ELR (cell line): ENCODE measurements around the gene GRB7.
A peak's percentile ranks its signal among the peaks of the same experiment; 100 is the strongest.
"Not testable (repeated sequence)": the region's sequence is repeated elsewhere in the genome, so short reads cannot be mapped to it uniquely, and the experiment has no call there.

Source experiments
- DNase-seq: peaks from one replicate; pipeline ENCODE4 v3.0.0-alpha.2; 2015; ENCODE audit warnings: low read depth

Gene GRB7

DNA sequence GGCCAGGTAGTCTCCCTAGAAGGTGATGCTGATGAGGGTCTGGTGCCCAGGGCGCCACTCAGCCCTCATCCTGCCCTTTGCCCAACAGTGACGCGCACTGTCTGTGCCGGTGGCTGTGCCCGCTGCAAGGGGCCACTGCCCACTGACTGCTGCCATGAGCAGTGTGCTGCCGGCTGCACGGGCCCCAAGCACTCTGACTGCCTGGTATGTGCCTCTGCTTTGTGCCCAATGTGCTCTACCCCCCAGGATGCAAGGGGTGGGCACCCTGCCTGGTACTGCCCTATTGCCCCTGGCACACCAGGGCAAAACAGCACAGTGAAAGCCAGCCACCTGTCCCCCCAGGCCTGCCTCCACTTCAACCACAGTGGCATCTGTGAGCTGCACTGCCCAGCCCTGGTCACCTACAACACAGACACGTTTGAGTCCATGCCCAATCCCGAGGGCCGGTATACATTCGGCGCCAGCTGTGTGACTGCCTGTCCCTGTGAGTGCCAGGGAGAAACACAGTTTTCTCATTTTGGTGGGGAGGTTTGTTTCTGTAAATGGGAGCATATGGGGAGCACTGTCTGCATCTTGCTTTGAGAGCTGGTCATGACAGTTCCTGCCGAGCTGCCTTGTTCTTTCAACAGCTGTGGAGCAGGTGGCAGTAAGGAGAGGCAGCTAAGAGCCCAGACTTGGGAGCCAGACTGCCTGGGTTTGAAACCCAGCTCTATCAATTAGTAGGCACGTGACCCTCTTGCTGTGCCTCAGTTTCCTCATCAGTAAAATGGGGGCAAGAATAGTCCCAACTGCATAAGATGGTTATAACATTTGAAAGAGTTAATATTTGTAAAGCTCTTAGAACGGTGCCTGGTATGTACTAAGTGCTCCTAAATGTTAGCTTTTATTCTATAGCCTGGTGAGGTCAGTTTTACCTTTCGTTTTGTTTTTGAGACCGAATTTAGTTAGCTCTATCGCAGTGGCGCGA, 27.5 kb upstream of the GRB7 start:
- no peak for DNase-seq

DNA sequence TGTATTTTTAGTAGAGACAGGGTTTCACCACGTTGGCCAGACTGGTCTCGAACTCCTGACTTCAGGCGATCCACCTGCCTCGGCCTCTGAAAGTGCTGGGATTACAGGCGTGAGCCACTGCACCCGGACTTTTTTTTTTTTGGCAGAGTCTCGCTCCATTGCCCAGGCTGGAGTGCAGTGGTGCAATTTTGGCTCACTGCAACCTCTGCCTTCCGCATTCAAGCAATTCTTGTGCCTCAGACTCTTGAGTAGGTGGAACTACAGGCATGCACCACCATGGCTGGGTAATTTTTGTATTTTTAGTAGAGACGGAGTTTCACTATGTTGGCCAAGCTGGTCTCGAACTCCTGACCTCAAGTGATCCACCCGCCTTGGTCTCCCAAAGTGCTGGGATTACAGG, 26.7 kb upstream of the GRB7 start:
- not testable (repeated sequence) for DNase-seq

DNA sequence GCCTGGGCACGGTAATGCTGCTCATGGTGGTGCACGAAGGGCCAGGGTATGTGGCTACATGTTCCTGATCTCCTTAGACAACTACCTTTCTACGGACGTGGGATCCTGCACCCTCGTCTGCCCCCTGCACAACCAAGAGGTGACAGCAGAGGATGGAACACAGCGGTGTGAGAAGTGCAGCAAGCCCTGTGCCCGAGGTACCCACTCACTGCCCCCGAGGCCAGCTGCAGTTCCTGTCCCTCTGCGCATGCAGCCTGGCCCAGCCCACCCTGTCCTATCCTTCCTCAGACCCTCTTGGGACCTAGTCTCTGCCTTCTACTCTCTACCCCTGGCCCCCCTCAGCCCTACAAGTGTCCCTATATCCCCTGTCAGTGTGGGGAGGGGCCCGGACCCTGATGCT, 25.9 kb upstream of the GRB7 start:
- no peak for DNase-seq

DNA sequence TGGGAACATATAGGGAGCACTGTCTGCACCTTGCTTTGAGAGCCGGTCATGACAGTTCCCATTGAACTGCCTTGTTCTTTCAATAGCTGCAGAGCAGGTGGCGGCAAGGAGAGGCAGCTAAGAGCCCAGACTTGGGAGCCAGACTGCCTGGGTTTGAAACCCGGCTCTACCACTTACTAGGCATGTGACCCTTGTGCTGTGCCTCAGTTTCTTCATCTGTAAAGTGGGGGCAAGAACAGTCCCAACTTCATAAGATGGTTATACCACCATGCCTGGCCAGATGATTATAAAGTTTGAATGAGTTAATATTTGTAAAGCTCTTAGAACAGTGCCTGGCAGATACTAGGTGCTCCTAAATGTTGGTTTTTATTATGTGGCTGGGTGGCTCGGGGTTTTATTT, 23.5 kb upstream of the GRB7 start:
- DNase-seq: no peak

DNA sequence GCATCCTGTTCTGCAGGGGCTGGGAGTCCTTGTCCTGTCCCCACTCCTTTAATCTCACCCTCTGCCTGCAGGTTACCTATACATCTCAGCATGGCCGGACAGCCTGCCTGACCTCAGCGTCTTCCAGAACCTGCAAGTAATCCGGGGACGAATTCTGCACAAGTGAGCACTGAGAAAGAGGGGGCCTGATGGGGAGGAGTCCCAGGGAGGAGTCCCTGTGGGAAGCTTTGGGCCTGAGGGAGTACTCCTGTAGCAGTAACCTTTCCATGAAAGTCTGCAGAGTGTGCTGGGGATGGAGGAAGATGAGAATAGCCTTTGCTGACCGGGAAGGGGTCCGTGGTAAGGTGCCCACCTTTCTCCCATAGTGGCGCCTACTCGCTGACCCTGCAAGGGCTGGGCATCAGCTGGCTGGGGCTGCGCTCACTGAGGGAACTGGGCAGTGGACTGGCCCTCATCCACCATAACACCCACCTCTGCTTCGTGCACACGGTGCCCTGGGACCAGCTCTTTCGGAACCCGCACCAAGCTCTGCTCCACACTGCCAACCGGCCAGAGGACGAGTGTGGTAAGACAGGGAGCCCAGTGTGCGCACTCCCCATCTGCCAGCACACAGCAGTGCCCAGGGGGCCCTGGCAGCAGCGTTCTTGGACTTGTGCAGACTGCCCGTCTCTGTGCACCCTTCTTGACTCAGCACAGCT, 22.2 kb upstream of the GRB7 start:
- DNase-seq: no peak

DNA sequence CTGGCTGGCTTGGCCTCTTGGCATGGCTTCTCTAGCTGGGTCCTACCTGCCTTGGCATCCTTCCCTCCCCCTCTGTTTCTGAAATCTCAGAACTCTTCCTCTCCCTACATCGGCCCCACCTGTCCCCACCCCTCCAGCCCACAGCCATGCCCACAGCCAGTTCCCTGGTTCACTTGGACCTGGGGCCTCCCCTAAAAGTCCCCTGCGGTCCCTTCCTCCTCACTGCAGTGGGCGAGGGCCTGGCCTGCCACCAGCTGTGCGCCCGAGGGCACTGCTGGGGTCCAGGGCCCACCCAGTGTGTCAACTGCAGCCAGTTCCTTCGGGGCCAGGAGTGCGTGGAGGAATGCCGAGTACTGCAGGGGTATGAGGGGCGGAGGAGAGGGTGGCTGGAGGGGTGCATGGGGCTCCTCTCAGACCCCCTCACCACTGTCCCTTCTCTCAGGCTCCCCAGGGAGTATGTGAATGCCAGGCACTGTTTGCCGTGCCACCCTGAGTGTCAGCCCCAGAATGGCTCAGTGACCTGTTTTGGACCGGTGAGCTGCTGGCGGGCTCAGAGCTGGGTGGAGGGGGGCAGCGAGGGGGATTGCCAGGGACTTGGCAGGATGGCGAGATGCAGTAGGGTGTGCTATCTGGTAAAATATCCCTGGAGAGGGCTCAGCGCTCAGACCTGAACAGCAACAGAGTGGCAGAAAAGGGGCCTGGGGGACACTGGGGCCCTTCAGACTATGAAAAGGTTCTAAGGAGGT, 21.5 kb upstream of the GRB7 start:
- DNase-seq: no peak

DNA sequence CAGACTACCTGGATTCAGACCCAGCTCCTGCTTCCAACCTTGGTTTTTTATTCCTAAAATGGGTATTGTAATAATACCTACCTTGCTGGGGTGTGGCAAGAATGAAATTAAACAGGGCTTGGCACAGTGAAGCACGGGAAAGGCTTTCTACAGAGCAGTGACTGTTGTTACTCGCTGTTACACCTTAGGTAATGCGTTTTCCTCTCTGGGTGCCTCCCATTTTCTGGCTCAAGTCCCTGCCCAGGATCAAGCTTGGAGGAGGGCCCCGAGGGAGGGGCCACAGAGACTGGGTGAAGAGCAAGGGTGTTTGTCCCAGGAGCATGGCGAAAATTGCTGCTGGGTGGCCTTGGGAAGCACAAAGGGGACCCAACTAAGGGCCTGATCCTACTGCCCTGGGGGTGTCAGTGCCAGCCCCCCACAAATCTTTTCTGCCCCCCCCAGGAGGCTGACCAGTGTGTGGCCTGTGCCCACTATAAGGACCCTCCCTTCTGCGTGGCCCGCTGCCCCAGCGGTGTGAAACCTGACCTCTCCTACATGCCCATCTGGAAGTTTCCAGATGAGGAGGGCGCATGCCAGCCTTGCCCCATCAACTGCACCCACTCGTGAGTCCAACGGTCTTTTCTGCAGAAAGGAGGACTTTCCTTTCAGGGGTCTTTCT, 20.7 kb upstream of the GRB7 start:
- no peak for DNase-seq

DNA sequence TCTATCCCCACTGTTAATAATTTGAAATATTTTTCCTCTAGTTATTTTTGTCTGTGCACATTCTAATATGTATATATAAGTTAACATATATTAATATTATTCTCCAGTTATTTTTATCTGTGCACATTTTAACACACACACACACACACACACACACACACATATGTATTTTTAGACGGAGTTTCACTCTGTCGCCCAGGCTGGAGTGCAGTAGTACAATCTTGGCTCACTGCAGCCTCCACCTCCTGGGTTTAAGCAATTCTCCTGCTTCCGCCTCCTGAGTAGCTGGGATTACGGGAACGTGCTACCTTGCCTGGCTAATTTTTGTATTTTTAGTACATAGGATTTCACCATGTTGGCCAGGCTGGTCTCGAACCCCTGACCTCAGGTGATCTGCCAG, 20.1 kb upstream of the GRB7 start:
- DNase-seq: no peak

DNA sequence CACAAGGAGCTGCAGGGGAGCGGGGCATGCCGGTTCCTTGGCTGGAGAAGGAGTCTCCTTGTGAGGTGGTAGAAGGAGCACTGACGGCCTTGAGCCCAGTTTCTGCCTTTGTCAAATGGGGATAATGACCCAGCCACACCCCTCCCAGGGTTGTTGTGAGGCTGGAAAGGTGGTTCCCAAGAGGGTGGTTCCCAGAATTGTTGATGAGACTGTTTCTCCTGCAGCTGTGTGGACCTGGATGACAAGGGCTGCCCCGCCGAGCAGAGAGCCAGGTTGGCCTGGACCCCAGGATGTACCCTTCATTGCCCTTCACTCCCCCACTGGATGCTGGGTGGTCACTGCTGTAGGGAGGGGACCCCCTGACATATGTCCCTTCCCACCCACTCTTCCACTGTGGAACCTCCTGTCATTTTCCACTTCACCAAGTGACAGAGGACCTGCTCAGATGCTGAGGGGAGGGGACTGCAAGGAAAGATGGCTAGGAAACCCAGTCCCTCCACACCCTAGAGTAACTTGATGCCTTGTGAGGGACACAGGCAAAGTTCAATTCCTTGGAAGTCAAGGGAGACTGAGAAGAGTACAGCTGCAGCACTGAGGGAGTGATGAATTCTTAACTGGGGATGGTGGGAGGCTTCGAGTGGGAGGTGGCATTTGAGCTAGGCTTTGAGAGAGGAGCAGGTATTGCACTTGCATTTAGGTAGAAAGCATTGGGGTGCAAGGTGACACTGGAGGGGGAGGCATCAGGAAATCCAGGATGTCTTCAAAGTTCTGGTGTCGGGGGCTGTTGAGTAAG, 18.0 kb upstream of the GRB7 start:
- no peak for DNase-seq

DNA sequence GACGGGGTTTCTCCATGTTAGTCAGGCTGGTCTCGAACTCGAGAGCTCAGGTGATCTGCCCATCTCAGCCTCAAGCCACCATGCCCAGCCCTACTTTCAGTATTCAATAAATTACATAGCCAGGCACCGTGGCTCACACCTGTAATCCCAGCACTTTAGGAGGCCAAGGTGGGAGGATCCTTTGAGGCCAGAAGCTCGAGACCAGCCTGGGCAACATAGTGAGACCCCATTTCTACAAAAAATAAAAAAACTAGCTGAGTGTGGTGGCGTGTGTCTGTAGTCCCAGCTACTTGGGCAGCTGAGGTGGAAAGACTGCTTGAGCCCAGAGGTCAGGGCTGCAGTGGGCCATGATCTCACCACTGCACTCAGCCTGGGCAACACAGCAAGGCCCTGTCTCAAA, 15.6 kb upstream of the GRB7 start:
- DNase-seq: no peak

DNA sequence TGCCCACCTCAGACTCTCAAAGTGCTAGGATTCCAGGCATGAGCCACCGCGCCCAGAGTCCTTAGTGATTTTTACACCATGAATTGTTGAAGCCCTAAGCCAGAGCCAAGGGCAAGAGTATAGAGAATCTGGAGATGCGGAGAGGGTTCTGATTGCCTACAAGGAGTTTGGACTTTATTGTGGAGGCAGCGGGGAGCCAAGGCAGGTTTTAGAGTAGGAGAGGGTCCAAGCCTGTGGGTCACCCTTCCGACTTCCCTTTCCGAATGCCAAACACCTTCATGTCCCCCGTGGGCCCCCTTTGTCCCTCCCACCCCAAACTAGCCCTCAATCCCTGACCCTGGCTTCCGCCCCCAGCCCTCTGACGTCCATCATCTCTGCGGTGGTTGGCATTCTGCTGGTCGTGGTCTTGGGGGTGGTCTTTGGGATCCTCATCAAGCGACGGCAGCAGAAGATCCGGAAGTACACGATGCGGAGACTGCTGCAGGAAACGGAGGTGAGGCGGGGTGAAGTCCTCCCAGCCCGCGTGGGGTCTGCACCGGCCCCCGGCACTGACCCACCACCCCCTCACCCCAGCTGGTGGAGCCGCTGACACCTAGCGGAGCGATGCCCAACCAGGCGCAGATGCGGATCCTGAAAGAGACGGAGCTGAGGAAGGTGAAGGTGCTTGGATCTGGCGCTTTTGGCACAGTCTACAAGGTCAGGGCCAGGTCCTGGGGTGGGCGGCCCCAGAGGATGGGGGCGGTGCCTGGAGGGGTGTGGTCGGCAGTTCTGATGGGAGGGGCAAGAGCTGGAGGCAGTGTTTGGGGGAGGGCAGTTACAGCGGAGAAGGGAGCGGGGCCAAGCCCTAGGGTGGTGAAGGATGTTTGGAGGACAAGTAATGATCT, 14.5 kb upstream of the GRB7 start:
- DNase-seq: peak; percentile 17

DNA sequence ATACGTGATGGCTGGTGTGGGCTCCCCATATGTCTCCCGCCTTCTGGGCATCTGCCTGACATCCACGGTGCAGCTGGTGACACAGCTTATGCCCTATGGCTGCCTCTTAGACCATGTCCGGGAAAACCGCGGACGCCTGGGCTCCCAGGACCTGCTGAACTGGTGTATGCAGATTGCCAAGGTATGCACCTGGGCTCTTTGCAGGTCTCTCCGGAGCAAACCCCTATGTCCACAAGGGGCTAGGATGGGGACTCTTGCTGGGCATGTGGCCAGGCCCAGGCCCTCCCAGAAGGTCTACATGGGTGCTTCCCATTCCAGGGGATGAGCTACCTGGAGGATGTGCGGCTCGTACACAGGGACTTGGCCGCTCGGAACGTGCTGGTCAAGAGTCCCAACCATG, 13.0 kb upstream of the GRB7 start:
- DNase-seq: no peak

DNA sequence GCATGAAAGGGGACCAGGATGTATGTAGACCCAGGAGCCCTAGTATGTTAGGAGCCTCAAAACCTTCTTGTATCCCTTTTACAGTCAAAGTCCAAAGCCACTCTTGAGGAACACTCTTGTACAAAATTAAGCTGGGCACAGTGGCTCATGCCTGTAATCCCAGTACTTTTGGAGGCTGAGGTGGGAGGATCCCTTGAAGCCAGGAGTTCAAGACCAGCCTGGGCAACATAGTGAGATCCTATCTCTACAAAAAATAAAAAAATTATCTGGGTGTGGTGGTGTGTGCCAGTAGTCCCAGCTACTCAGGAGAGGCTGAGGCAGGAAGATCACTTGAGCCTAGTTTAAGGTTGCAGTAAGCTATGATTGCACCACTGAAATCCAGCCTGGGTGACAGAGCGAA, 11.8 kb upstream of the GRB7 start:
- not testable (repeated sequence) for DNase-seq

DNA sequence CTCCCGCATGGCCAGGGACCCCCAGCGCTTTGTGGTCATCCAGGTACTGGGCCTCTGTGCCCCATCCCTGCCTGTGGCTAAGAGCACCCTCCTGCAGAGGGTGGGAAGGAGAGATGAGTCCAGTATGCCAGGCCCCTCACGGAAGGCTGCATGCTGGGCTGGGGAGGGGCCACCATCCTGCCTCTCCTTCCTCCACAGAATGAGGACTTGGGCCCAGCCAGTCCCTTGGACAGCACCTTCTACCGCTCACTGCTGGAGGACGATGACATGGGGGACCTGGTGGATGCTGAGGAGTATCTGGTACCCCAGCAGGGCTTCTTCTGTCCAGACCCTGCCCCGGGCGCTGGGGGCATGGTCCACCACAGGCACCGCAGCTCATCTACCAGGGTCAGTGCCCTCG, 11.1 kb upstream of the GRB7 start:
- DNase-seq: no peak

DNA sequence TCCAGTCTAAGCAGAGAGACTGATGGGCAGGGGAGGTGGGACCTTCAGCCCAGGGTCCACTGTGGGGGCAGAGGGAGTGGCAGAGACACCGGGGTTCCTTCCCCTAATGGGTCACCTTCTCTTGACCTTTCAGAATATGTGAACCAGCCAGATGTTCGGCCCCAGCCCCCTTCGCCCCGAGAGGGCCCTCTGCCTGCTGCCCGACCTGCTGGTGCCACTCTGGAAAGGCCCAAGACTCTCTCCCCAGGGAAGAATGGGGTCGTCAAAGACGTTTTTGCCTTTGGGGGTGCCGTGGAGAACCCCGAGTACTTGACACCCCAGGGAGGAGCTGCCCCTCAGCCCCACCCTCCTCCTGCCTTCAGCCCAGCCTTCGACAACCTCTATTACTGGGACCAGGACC, 10.2 kb upstream of the GRB7 start:
- DNase-seq: no peak

DNA sequence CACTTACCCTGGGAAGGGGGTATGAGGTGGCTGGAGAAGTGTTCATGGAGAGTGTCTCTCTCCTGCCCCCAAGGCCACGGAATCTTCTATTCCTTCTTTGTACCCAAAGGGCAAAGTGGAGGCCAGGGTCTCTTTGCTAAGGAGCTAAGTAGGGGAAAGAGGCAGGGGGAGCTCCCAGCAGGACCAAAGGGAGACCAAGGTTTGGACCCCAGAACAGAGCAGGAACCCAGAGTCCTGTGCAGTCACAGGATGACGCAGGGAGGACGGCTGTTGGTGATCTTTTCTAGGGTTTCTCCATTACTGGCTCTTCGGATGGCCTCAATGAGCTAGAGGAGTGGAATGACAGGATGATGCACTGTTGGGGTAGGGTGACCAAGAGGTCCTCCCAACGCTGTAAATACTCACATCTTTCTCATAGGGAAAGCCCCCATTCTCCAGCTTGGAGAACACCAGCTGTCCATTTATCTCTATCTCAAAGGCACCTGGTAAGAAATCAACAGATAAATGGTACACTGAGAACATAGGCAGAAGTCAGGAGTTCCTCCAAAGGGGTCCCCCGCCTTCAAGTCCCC, 8.4 kb upstream of the GRB7 start:
- DNase-seq: peak; percentile 37

DNA sequence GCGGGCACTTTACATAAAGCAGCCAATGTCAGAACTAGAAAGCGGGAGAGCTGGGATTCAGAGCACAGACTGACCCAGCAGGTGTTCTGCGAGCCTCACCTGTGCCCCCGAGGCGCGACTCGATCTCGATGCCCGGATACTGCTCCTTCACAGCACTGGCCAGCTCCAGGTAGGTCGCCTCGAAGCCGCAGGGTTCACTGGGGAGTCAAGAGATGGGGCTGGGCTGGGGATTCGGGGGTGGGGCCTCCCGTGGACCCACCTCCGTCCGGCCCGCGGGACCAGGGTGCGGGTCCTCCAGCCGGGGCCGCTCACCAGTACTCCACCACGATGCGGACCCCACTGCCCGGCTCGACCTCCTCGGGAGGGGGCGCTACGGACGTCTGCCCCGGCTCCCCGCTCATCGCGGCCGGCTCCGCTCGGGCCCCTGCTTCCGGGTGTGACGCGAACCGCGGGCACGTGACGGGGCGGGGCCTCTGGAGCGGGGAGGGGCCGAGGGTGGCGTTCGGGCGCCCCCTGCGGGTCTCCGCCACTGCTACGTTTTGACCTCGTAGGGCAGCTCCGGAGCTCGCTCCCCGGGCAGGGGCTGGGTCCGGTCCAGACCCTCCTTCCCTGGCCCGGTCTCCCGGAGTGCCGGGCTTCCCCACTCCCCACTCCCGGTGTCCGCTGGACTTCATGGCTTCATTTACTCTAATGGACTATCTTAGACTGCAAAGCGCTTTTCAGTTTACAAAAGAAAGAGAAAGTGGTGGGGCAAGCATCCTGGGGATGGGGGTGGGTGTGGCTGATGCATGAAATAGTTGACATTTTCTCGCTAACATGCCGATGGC, 7.4 kb upstream of the GRB7 start, which contains the start of gene MIEN1:
Gene MIEN1 (minus strand): TSS at position 438 of the 827 bp plus-strand sequence. CDS start 37 bp downstream, at position 401.
- DNase-seq: peak; percentile 88

DNA sequence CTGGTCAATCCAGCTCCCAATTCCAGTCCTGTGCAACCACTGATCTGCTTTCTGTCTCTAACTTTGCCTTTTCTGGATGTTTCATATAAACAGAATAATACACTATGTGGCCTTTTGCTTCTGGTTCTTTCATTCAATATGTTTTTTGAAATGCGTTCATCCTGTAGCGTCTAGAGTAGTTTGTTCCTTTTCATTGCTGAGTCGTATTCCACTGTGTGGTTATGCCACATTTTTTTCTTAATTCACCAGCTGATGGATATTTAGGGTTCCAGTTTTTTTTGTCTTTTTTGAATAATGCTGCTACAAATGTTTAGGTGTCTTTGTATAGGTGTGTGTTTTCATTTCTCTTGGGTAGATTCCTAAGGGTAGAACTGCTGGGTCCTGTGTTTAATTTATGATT, 5.2 kb upstream of the GRB7 start:
- no peak for DNase-seq

DNA sequence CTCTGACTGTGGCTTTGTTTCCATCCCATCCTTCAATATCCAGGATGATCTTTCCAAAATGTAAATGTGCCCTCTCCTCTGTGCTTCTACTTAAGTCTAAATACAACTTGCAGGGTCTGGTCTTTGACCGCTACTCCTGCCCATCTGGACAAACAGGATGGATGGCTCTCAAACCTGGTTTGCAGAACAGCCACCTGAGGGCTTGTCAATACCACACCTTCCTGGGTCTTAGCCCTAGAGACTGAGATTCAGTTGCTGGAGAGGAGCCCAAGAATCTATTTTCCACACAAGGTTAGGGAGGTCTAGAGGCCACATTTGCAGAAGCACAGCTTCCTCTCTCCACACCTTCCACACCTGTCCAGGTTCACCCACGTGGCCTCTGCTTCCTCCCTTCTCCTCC, 1.9 kb upstream of the GRB7 start:
- DNase-seq: no peak
